Measurements from ENCODE around the gene DNAJC16.
A peak's percentile ranks its signal among the peaks of the same experiment; 100 is the strongest.
"Not testable (repeated sequence)": the region's sequence is repeated elsewhere in the genome, so short reads cannot be mapped to it uniquely, and the experiment has no call there.

The DNAJC16 gene

GRCh38 chr1:15584489-15585363 lies 58.1 kb downstream of the DNAJC16 start, which contains the start of gene AGMAT:
Gene AGMAT, minus strand, starts transcription at chr1:15585051. Its CDS starts 84 bp downstream, at chr1:15584967.
- no peak for DNase-seq

DNA sequence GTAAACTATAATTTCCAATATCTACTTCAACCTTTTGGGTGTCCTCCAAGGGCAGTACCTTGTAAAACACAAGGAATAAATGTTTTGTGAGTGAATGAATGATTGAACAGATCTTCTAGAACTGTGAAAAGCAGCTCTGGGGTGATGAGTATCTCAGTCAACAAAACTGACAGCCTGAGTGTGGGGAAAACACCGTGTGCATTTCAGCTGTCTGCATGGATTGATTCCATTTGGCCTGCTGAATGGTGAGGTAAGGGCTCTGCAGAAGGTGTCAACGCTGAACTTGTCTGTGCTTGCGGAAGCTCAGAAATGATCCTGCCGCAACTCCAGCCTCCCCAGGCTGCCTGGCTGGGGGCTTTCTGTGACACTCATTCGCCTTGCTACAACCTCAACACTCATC lies 65.6 kb downstream of the DNAJC16 start:
- no peak for DNase-seq

GRCh38 chr1:15595809-15596617 lies 69.4 kb downstream of the DNAJC16 start:
- DNase-seq: no peak

GRCh38 chr1:15598436-15598835 lies 71.8 kb downstream of the DNAJC16 start:
- DNase-seq: no peak

DNA sequence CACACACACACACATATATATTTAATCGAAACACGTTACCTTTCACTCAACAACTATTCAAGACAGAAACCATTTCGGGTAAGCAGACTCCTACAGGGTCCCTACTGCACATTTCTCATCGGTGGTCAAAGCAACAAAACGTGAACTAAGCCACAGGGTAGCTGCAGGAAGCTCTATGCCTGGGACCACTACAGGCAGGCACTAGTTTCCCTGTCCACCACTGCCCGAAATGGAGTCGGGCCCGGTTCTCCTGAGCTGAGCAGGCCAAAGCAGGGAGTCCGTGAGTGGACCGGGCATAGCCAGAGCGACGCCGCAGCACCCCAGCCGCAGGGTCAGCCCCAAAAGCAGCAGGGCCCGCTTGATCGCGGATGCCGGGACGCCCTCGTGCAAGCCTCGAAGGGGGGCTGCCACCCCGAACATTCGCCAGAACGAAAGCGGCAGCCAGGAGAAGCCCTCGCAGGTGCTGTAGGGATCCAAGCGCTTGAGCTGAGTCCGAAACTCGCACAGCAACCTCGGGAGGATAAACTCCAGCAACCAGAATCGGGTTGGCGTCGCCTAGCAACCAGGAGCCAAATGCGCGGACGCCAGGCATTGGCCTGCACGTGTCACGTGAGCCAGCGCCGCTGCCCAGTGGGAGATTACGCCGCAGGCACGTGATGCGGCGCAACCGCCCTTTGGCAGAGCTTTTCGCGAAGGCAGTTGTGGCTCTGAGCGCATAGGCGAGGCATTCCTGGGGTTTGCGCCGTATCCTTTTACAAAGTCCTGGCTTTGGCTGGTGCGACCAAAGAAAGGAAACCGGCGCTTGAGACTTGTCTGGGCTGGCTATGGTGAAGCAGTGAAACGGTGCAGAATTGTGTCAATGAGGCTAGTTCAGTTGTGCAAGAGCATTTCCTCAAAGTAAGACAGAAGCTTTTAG lies 76.7 kb downstream of the DNAJC16 start:
- peak; percentile 87 for DNase-seq

DNA sequence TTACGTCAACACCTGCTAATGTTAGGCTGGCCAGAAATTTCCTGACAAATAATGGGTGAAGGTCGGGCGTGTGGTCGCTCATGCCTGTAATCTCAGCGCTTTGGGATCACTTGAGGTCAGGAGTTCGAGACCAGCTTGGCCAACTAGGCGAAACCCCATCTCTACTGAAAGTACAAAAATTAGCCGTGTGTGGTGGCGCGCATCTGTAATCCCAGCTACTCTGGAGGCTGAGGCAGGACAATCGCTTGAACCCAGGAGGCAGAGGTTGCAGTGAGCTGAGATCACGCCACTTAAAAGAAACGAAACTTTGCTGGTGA lies 77.3 kb downstream of the DNAJC16 start:
- not testable (repeated sequence) for DNase-seq

DNA sequence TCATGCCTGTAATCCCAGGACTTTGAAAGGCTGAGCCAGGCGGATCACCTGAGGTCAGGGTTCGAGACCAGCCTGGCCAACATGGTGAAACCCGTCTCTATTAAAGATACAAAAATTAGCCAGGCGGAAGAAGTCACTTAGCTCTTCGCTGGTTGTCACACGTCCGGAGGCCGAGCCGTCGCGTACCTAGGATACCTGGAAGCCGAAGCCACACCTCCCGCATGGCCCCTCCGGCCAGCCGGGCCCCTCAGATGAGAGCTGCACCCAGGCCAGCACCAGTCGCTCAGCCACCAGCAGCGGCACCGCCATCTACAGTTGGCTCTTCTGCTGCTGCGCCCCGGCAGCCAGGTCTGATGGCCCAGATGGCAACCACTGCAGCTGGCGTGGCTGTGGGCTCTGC lies 77.8 kb downstream of the DNAJC16 start:
- not testable (repeated sequence) for DNase-seq

GRCh38 chr1:15605398-15606383 lies 79.0 kb downstream of the DNAJC16 start:
- DNase-seq: no peak

DNA sequence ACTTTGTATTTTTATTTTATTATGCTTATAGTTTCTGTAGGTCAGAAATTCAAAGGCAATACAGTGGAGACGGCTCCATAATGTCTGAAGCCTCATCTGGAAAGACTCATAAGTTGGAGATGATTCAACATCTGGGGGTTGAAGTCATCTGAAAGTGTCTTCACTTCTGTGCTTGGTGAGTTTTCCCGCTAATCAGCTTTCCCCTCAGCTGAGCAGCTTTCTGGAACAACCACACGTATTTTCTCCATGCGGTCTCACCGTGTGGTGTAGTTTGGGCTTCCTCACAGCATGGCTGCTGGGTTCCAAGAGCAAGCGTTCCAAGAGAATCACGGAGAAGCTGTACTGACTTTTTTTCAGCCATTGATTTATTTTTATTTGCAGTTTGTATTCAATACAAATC lies 83.0 kb downstream of the DNAJC16 start:
- no peak for DNase-seq

GRCh38 chr1:15610167-15610566 lies 83.5 kb downstream of the DNAJC16 start:
- no peak for DNase-seq

GRCh38 chr1:15616373-15617172 lies 89.9 kb downstream of the DNAJC16 start:
- DNase-seq: no peak

DNA sequence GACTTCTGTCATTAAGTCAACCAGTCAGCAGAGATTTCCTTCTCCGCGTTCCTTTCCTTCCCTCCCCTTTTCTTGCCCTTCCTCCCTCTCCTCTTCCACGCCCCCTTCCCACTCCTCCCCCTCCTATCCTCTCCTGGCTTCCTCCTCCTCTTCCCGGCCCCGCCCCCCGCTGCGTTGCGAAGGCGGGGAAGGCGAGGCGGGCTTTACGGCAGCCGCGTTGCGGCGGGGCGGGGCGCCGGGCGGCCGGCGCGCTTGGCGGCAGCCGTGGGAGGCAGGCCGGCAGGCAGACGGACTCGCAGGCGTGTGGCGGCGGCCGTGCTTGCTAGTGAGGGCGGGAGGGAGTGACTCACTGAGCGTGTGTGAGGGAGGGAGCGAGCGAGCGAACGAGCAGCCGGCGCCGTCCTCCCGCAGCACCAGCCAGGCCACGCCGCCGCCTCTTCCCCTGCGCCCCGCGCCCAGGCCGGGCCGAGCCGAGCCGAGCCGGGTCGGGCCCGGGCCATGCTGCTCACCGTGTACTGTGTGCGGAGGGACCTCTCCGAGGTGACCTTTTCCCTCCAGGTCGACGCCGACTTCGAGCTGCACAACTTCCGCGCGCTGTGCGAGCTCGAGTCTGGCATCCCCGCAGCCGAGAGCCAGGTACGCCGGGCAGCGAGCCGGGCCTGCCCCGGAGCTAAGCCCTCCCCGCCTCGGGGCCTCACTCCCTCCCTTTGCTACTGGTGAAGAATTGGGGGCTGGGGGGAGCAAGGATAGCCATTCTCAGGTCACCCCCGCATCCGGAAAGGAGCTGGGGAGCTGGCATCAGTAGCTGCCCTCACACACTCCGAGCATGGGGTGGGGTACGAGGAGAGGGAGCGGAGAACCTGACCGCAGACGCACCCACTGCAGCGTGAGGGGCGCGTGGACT lies 90.8 kb downstream of the DNAJC16 start, which contains the start of gene DDI2:
Gene DDI2, plus strand, starts transcription at position 286 of the 904 bp plus-strand sequence. Its CDS starts 213 bp downstream, at position 499.
- peak; percentile 87 for DNase-seq

DNA sequence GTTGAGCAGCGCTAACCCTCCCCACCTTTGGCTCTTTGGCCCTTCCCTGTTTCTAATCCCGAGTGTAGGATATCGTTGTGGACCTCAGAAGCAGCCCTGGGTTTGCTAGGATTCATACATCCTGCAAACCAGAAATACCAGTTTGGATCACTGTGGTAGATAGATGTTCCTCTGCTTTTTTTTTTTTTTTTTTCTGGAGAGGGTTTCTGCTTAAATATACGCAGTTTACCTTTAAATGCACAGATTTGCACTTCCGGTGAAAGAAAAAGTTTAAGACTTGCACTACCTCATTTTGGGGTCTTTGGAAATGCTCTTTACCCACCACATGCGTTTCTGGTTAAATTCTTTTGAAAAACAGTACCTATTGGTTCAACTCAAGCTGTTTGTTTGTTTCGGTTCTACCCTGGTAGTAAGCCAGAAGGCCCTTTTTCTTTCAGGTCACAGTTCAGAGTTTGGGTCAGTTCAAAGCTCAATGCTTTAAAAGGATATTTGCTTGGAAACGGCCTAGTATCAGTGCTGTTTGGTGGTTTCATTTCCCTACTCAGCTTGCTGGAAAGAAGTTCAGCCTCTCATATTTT lies 91.5 kb downstream of the DNAJC16 start:
- DNase-seq: peak; percentile 21

DNA sequence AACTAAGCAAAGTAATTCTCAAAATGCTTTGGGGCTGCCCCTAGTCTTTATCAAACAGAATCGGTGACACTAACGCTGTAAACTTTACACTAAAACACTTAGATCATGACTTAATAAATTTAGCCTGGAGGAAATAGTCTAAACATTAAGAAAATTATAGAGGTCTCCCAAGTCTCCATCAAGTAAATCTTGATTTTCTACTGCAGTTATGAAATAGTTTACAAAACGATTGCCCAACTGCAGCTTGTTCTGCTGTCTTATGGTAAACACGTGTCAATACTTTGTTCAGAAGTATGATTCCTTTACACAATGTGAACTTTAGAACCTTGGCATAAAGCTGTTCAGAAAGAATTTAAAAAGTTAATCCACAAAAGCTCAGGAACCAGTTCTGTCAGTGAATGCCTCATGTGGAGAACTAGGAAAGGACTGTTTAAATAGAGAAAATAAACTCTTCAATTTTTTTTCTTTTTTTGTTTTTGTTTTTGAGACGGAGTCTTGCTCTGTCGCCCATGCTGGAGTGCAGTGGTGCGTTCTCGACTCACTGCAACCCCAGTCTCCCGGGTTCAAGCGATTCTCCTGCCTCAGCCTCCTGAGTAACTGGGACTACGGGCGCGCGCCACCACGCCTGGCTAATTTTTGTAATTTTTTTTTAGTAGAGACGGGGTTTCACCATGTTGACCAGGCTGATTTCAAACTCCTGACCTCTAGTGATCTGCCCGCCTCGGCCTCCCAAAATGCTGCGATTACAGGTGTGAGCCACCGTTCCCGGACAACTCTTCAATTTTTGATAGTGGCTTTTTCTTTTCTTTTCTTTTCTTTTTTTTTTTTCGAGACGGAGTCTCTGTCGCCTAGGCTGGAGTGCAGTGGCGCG lies 92.2 kb downstream of the DNAJC16 start:
- no peak for DNase-seq

- DNase-seq: no peak
Measured at GRCh38 chr1:15620155-15620545, 93.5 kb downstream of the DNAJC16 start.

GRCh38 chr1:15620902-15621682 lies 94.4 kb downstream of the DNAJC16 start:
- no peak for DNase-seq

DNA sequence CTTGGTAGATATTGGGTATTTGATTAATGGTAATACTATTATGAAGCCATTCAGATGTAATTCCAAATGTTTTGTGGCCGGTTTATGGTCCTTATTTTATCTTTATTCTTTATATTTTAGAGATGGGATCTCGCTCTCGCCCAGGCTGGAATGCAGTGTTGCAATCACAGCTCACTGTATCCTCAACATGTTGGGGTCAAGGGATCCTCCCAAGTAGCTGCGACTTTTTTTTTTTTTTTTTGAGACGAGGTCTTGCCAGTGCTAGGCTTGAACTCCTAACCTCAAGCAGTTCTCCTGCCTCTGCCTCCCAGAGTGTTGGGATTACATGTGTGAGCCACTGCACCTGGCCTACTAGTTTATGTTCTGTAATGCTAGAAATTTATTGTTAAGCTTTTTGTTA lies 95.3 kb downstream of the DNAJC16 start:
- no peak for DNase-seq
